Suprapubic skin (tissue), 4 donors: ENCODE measurements around the gene ANO2. TPM values are rescaled to one million over a fixed set of nuclear protein-coding genes. Genes with fewer than 3 reads are reported as not detected.

Source experiments
- DNase-seq, 2 donors: peaks; one replicate each; pipeline ENCODE4 v3.0.0-alpha.2; 2019; ENCODE audit warnings: low spot score in 2 of 2
- H3K27ac ChIP-seq: fragments of 200-600 bp; sonication (generic); one replicate; pipeline ENCODE4 v1.5.1; 2019
- H3K27me3 ChIP-seq: fragments of 200-600 bp; sonication (generic); one replicate; pipeline ENCODE4 v1.5.1; 2019
- H3K36me3 ChIP-seq: fragments of 200-600 bp; sonication (generic); one replicate; pipeline ENCODE4 v1.5.1; 2019
- H3K4me1 ChIP-seq: fragments of 200-600 bp; sonication (generic); one replicate; pipeline ENCODE4 v1.5.1; 2019
- H3K4me3 ChIP-seq: fragments of 200-600 bp; sonication (generic); one replicate; pipeline ENCODE4 v1.5.1; 2019; ENCODE audit warnings: mild to moderate bottlenecking
- H3K9me3 ChIP-seq: fragments of 200-600 bp; sonication (generic); one replicate; pipeline ENCODE4 v1.5.1; 2019
- EP300 ChIP-seq: sonication (generic); formaldehyde crosslinking; IDR thresholded peaks from one replicate; pipeline ENCODE4 v1.6.1; 2017; ENCODE audit warnings: antibody characterized with exemption
- POLR2A ChIP-seq, 2 donors: fragments of 450-650 bp; IDR thresholded peaks; one replicate each; pipeline ENCODE4 v1.6.1; 2017; ENCODE audit warnings: antibody characterized with exemption in 2 of 2, mild to moderate bottlenecking in 2 of 2, moderate library complexity in 2 of 2
- POLR2AphosphoS5 ChIP-seq, 3 donors: sonication (generic); formaldehyde crosslinking; IDR thresholded peaks; one replicate each; pipeline ENCODE4 v1.6.1; 2017; ENCODE audit warnings: antibody characterized with exemption in 3 of 3
- WGBS: methylation state at CpG from one replicate; pipeline ENCODE4 v1.1.5; 2018; 5-methylcytosine and 5-hydroxymethylcytosine counted together
- total RNA-seq, 4 donors: library from RNA; depleted of rRNA; stranded (reverse); fragments of >200 nt; gene quantifications; one replicate each; pipeline ENCODE4 v1.1.0, GENCODE V29; 2016
- TF ChIP-seq, protein P1 (sequence below), 2 donors: fragments of 200-600 bp in 1 of 2; fragments of 450-650 bp in 1 of 2; sonication (generic) in 1 of 2; IDR thresholded peaks; one replicate each; pipeline ENCODE4 v1.5.1; 2016 to 2019; ENCODE audit warnings: antibody characterized with exemption in 2 of 2, mild to moderate bottlenecking in 1 of 2, moderate library complexity in 1 of 2

ANO2 gene
- total RNA-seq, 4 donors from 2014 or later: 1.1 to 9.7 (median 2.0) TPM

GRCh38 chr12:5534426-5535199, 410.4 kb downstream of the ANO2 start:
- H3K27ac ChIP-seq: no peak overlapping the region
- no peak overlapping the region for H3K4me3 ChIP-seq
- DNase-seq: no peak
- no peaks in the 10 kb centered on the region for H3K4me1 ChIP-seq
- TF ChIP-seq, protein P1, sequence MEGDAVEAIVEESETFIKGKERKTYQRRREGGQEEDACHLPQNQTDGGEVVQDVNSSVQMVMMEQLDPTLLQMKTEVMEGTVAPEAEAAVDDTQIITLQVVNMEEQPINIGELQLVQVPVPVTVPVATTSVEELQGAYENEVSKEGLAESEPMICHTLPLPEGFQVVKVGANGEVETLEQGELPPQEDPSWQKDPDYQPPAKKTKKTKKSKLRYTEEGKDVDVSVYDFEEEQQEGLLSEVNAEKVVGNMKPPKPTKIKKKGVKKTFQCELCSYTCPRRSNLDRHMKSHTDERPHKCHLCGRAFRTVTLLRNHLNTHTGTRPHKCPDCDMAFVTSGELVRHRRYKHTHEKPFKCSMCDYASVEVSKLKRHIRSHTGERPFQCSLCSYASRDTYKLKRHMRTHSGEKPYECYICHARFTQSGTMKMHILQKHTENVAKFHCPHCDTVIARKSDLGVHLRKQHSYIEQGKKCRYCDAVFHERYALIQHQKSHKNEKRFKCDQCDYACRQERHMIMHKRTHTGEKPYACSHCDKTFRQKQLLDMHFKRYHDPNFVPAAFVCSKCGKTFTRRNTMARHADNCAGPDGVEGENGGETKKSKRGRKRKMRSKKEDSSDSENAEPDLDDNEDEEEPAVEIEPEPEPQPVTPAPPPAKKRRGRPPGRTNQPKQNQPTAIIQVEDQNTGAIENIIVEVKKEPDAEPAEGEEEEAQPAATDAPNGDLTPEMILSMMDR (IDR thresholded peaks at IDR 0.05): no peak
- TF ChIP-seq POLR2AphosphoS5 (IDR thresholded peaks at IDR 0.05) (no peak), POLR2A (IDR thresholded peaks at IDR 0.05) (no peak), EP300 (no peak)
- peaks cover 15% of the 10 kb centered on the region for H3K27me3 ChIP-seq
- no peaks in the 10 kb centered on the region for H3K36me3 ChIP-seq
- 83% methylated on average over 10 of the region's 10 CpGs for WGBS
- no peaks in the 10 kb centered on the region for H3K9me3 ChIP-seq

GRCh38 chr12:5533368-5533767, 411.7 kb downstream of the ANO2 start:
- no peaks in the 10 kb centered on the region for H3K36me3 ChIP-seq
- H3K27me3 ChIP-seq: peaks cover 9% of the 10 kb centered on the region
- H3K4me1 ChIP-seq: no peaks in the 10 kb centered on the region
- H3K9me3 ChIP-seq: no peaks in the 10 kb centered on the region
- TF ChIP-seq EP300: no peak
- TF ChIP-seq, protein P1 (IDR thresholded peaks at IDR 0.05): no peak
- TF ChIP-seq POLR2AphosphoS5 (IDR thresholded peaks at IDR 0.05): no peak
- no peak for TF ChIP-seq POLR2A (IDR thresholded peaks at IDR 0.05)
- H3K4me3 ChIP-seq: no peak overlapping the region
- 70% methylated on average over 3 of the region's 3 CpGs for WGBS
- no peak for DNase-seq
- no peak overlapping the region for H3K27ac ChIP-seq

DNA sequence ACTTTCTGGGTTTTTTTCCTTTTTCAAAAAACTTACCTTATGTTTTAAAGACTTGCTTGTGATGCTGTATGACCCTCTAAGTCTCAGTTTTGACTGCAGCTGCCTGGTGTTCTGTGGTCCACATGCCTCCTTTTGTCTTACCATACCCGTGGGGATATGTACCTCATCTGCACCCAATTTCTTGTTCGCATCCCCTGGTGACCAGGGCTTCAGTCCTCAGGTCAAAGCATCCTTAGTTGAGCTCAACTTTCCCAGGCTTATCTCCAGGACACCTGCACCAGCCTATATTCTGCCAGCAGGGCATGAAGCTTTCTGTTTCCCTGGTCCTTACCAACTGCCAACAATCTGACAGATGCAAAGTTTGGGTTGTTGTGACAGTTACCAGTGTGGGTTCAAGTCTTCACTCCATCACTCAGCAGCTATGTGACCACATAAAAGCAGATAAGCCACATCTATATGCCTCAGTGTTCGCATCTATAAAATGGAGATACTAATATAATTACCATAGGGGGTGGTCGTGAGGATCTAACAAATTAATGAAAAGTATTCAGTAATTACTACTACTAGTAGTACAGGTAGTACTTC, 419.2 kb downstream of the ANO2 start:
- Histone ChIP-seq H3K27ac (no peak overlapping the region), H3K4me3 (no peak overlapping the region), H3K27me3 (peaks cover 10% of the 10 kb centered on the region), H3K9me3 (no peaks in the 10 kb centered on the region), H3K36me3 (no peaks in the 10 kb centered on the region), H3K4me1 (no peaks in the 10 kb centered on the region)
- no peak for DNase-seq
- TF ChIP-seq POLR2A (IDR thresholded peaks at IDR 0.05): no peak
- TF ChIP-seq, protein P1 (IDR thresholded peaks at IDR 0.05): no peak
- TF ChIP-seq EP300: no peak
- no peak for TF ChIP-seq POLR2AphosphoS5 (IDR thresholded peaks at IDR 0.05)
- 91% methylated on average over 4 of the region's 4 CpGs for WGBS

DNA sequence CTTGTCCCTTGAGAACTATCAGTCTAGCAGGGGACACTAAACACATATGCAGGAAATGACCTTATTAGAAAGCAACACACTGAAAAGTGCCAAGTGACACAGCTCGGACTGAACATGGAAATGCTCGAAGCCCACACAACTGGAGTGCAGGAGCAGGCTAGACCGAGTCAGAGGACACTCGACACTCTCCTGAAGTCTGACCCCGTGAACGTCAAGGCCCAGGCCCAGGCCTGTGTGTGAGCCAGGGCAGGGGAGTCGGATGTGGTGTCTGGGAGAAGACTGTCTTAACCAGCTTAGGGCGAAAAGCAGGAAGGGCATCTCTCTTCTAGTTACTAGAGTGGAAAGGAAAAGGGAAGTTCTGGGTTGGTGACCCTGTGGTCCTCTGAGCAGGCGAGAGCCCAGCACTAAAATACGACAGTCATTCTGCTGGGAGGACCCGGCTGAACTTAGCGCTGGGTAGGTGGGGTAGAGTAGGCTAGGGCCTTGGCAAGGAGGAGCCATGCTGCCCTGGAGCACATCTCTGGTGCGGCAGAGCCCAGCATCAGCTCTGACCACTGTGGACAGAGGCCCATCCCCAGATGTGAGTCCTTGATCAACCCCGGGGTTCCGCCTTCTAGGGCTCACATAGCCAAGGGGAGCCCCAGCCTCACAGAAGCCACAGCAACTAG, 420.2 kb downstream of the ANO2 start:
- H3K27ac ChIP-seq: no peak overlapping the region
- TF ChIP-seq POLR2AphosphoS5 (IDR thresholded peaks at IDR 0.05): no peak
- 88% methylated on average over 14 of the region's 15 CpGs for WGBS
- peaks cover 10% of the 10 kb centered on the region for H3K27me3 ChIP-seq
- no peaks in the 10 kb centered on the region for H3K36me3 ChIP-seq
- H3K9me3 ChIP-seq: no peaks in the 10 kb centered on the region
- no peak for DNase-seq
- H3K4me3 ChIP-seq: no peak overlapping the region
- H3K4me1 ChIP-seq: no peaks in the 10 kb centered on the region

DNA sequence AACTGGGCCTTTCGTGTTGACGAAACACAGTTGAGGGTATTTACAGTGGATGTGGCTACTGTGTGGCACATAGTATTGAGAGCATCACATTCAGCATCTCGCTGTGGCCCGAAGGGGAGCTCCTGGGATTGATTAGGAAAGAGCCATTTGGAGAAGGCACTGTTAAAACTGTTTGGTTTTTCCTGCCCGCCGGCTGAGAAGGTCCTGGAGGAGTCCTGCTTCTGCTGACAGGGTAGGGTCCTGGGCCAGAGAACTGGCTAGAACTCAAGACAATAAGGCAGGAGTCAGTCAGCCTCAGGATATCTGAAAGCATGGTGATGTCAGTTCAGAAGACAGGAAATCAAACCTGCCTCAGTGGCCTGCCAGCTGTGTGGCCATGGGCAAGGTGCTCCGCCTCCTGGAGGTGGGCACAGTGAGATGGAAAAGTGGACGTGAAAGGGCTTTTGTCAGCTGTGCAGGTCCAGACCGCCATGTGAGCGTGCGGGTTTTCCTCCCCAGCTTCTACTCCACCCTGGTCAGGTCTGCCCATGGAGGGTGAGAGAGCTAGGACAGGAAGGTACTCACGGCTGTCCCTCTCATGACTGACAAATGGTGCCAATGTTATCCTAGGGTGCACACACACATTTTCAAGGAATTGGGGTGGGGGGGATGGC, 420.8 kb downstream of the ANO2 start:
- no peaks in the 10 kb centered on the region for H3K9me3 ChIP-seq
- no peak overlapping the region for H3K4me3 ChIP-seq
- H3K27me3 ChIP-seq: peaks cover 10% of the 10 kb centered on the region
- no peaks in the 10 kb centered on the region for H3K4me1 ChIP-seq
- 96% methylated on average over 12 of the region's 12 CpGs for WGBS
- no peak overlapping the region for H3K27ac ChIP-seq
- TF ChIP-seq, protein P1 (IDR thresholded peaks at IDR 0.05): no peak
- TF ChIP-seq POLR2A (IDR thresholded peaks at IDR 0.05): no peak
- no peak for TF ChIP-seq EP300
- TF ChIP-seq POLR2AphosphoS5 (IDR thresholded peaks at IDR 0.05): no peak
- DNase-seq: no peak
- H3K36me3 ChIP-seq: no peaks in the 10 kb centered on the region
